Common myeloid progenitor, CD34-positive (primary cell): Measurements from ENCODE around the gene PLPPR1.

Source experiments
- CTCF ChIA-PET: fragments of 350-600 bp; sonication (Branson Sonifier 250); formaldehyde crosslinking; loops from one replicate; lab custom pipeline; 2021; ENCODE audit warnings: antibody characterized with exemption; lab: Charles Lee
- POLR2A ChIA-PET: fragments of 350-600 bp; sonication (Branson Sonifier 250); formaldehyde crosslinking; loops from one replicate; lab custom pipeline; 2021; ENCODE audit warnings: antibody characterized with exemption; lab: Charles Lee
- DNase-seq, 3 donors: peaks; one replicate each; pipeline versions ENCODE4 v3.0.0 to v3.0.0-alpha.2; 2013
- H3K27ac ChIP-seq, 2 experiments: 1 replicate in 1 of 2; 2 replicates in 1 of 2; pipeline ENCODE4 v1.7.0; 2013; ENCODE audit warnings: inconsistent platforms in 2 of 2, low read length in 2 of 2, mild to moderate bottlenecking in 2 of 2, low read depth in 1 of 2, moderate library complexity in 1 of 2; ENCODE audit not compliant: severe bottlenecking in 2 of 2, insufficient read depth in 1 of 2, poor library complexity in 1 of 2
- H3K27me3 ChIP-seq, 5 experiments: replicated peaks in 2 of 5; 1 replicate in 3 of 5; 2 replicates in 2 of 5; pipeline versions ENCODE4 v1.6.1 to v1.7.0; 2013; ENCODE audit warnings: low read length in 4 of 5, mild to moderate bottlenecking in 2 of 5, moderate library complexity in 2 of 5, inconsistent platforms in 1 of 5; ENCODE audit not compliant: insufficient read depth in 5 of 5, control insufficient read depth in 4 of 5
- H3K36me3 ChIP-seq, 4 experiments: 1 replicate in 2 of 4; 2 replicates in 2 of 4; pipeline versions ENCODE4 v1.6.1 to v1.7.0; 2013; ENCODE audit warnings: low read length in 3 of 4, control low read depth in 1 of 4, mild to moderate bottlenecking in 1 of 4; ENCODE audit not compliant: control insufficient read depth in 4 of 4, insufficient read depth in 4 of 4
- H3K4me1 ChIP-seq, 4 experiments: 1 replicate in 3 of 4; 2 replicates in 1 of 4; pipeline versions ENCODE4 v1.6.1 to v1.7.1; 2013; ENCODE audit warnings: low read length in 3 of 4, mild to moderate bottlenecking in 3 of 4, control low read depth in 1 of 4, inconsistent platforms in 1 of 4, moderate library complexity in 1 of 4; ENCODE audit not compliant: control insufficient read depth in 4 of 4, insufficient read depth in 4 of 4; ENCODE audit errors: control extremely low read depth in 1 of 4
- H3K4me3 ChIP-seq, 7 experiments: 1 replicate in 4 of 7; 2 replicates in 3 of 7; pipeline versions ENCODE4 v1.5.1 to v1.7.0; 2013; ENCODE audit warnings: mild to moderate bottlenecking in 7 of 7, low read length in 6 of 7, moderate library complexity in 6 of 7, inconsistent platforms in 2 of 7, low read depth in 2 of 7, control low read depth in 1 of 7; ENCODE audit not compliant: insufficient read depth in 4 of 7, control insufficient read depth in 1 of 7; ENCODE audit errors: extremely low read depth in 1 of 7
- H3K9me3 ChIP-seq, 5 experiments: 1 replicate in 4 of 5; 2 replicates in 1 of 5; pipeline versions ENCODE4 v1.6.1 to v1.7.1; 2013; ENCODE audit warnings: low read length in 4 of 5, mild to moderate bottlenecking in 2 of 5, inconsistent platforms in 1 of 5, low read depth in 1 of 5, moderate library complexity in 1 of 5; ENCODE audit not compliant: control insufficient read depth in 4 of 5, insufficient read depth in 2 of 5; ENCODE audit errors: control extremely low read depth in 1 of 5
- WGBS: methylation state at CpG from one replicate; pipeline ENCODE4 v1.1.5; 2013; ENCODE audit not compliant: insufficient coverage; 5-methylcytosine and 5-hydroxymethylcytosine counted together

Gene PLPPR1

GRCh38 chr9:101212661-101213060, 184.1 kb downstream of the PLPPR1 start:
- H3K4me1 ChIP-seq, result no peaks in the 10 kb centered on the region
- H3K4me3 ChIP-seq, result no peak overlapping the region
- ChIA-PET CTCF (no interaction called here), POLR2A (no interaction called here)
- H3K27ac ChIP-seq, result no peak overlapping the region
- no peaks in the 10 kb centered on the region for H3K9me3 ChIP-seq
- no peaks in the 10 kb centered on the region for H3K36me3 ChIP-seq
- WGBS, result 80% methylated on average over 1 of the region's 2 CpGs
- no peak for DNase-seq
- H3K27me3 ChIP-seq, result no peaks in the 10 kb centered on the region

DNA sequence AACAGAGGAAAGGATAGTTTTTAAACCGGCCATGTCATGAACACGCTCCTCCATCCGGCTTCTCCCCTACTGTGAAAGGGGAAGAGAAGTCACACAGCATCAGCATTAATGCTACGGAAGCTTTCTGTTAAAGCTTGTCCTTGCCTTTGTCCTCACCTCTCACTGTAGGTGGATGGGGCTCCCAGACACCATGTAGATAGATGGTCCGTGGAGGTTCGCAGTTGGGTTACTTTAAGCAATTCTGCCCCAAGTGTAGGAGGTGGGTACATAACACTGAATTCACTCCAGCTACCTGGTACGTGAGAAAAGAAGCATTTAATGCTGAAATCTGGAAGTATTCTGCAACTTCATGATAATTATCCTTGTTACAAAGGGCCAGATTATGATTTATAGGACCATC, 190.5 kb downstream of the PLPPR1 start:
- ChIA-PET POLR2A (no interaction called here), CTCF (no interaction called here)
- H3K4me1 ChIP-seq, result no peaks in the 10 kb centered on the region
- no peak overlapping the region for H3K27ac ChIP-seq
- no peaks in the 10 kb centered on the region for H3K27me3 ChIP-seq
- WGBS, result 92% methylated on average over 4 of the region's 7 CpGs
- DNase-seq, result no peak
- no peak overlapping the region for H3K4me3 ChIP-seq
- no peaks in the 10 kb centered on the region for H3K36me3 ChIP-seq
- no peaks in the 10 kb centered on the region for H3K9me3 ChIP-seq

DNA sequence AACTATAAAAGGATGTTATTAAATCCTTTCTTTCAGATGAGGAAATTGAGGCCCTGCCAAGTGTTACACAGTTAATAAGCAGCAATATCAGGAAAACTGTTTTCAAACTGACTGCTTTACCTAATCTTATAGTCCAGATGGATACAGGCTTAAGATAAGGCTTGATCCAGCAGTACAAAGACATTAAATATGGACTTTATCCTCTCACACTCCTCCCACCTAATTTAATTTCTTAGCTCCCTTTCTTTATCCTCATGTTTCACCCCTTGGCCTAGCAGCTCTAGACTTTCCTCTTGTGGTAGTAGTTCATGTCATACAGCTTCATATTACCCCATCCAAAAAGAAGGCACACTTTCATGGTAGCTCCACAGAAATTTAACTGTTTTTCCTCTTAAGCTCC, 191.8 kb downstream of the PLPPR1 start:
- DNase-seq, result no peak
- CTCF ChIA-PET, result no interaction called here

GRCh38 chr9:101225271-101225670, 196.7 kb downstream of the PLPPR1 start:
- Histone ChIP-seq H3K9me3 (peaks cover 0 to 2% (median 0%) of the 10 kb centered on the region in 5 experiments), H3K27ac (no peak overlapping the region), H3K4me1 (no peaks in the 10 kb centered on the region), H3K4me3 (no peak overlapping the region), H3K27me3 (no peaks in the 10 kb centered on the region), H3K36me3 (no peaks in the 10 kb centered on the region)
- ChIA-PET POLR2A (no interaction called here), CTCF (interaction anchor here (1.3 kb wide), 1 partner anchor 10 kb away, joined by 3 read pairs; no protein-coding TSS in a partner anchor)
- DNase-seq, result no peak
- WGBS, result 91% methylated on average over 4 of the region's 4 CpGs

More for the DNA sequence above, 191.8 kb downstream of the PLPPR1 start:
- Histone ChIP-seq H3K4me3 (no peak overlapping the region), H3K4me1 (no peaks in the 10 kb centered on the region), H3K9me3 (no peaks in the 10 kb centered on the region), H3K27me3 (no peaks in the 10 kb centered on the region), H3K27ac (no peak overlapping the region), H3K36me3 (no peaks in the 10 kb centered on the region)
- POLR2A ChIA-PET, result no interaction called here

DNA sequence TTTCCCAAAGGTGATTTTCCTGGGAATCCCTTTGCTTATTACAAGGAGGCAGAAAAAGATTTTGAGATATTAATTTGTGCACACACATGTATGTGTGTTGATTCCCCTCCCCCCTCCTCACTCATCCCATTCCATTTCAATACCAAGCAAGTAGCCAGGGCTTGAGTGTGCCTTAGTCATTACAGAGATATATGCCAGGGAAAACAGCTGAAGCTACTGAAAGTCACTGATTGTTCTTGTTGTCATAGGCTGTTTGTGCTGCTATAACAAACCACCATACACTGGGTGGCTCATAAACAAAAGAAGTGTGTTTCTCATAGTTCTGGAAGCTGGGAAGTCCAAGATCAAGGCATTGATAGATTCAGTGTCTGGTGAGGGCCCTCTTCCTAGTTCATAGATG, 197.6 kb downstream of the PLPPR1 start:
- CTCF ChIA-PET, result interaction anchor here (1.3 kb wide), 1 partner anchor 10 kb away, joined by 3 read pairs; no protein-coding TSS in a partner anchor
- Histone ChIP-seq H3K36me3 (no peaks in the 10 kb centered on the region), H3K4me3 (no peak overlapping the region), H3K4me1 (no peaks in the 10 kb centered on the region), H3K27me3 (peaks cover 0 to 3% (median 0%) of the 10 kb centered on the region in 5 experiments), H3K9me3 (peaks cover 0 to 2% (median 0%) of the 10 kb centered on the region in 5 experiments), H3K27ac (no peak overlapping the region)
- DNase-seq, result no peak
- POLR2A ChIA-PET, result no interaction called here

GRCh38 chr9:101226803-101227202, 198.3 kb downstream of the PLPPR1 start:
- H3K27me3 ChIP-seq, result peaks cover 0 to 3% (median 0%) of the 10 kb centered on the region in 5 experiments
- WGBS, result 83% methylated on average over 2 of the region's 3 CpGs
- H3K36me3 ChIP-seq, result no peaks in the 10 kb centered on the region
- CTCF ChIA-PET, result interaction anchor here (1.3 kb wide), 1 partner anchor 9 kb away, joined by 3 read pairs; no protein-coding TSS in a partner anchor
- no peak overlapping the region for H3K27ac ChIP-seq
- H3K4me1 ChIP-seq, result no peaks in the 10 kb centered on the region
- no peak overlapping the region for H3K4me3 ChIP-seq
- peaks cover 0 to 2% (median 0%) of the 10 kb centered on the region in 5 experiments for H3K9me3 ChIP-seq
- DNase-seq, result no peak
- POLR2A ChIA-PET, result no interaction called here

GRCh38 chr9:101229606-101230005, 201.1 kb downstream of the PLPPR1 start:
- no peak for DNase-seq
- Histone ChIP-seq H3K4me1 (no peaks in the 10 kb centered on the region), H3K36me3 (no peaks in the 10 kb centered on the region), H3K9me3 (peaks cover 0 to 2% (median 0%) of the 10 kb centered on the region in 5 experiments), H3K27me3 (peaks cover 0 to 3% (median 0%) of the 10 kb centered on the region in 5 experiments), H3K27ac (no peak overlapping the region), H3K4me3 (no peak overlapping the region)
- POLR2A ChIA-PET, result no interaction called here
- no CpG with 5 or more reads among the region's 1 CpG for WGBS
- CTCF ChIA-PET, result no interaction called here
